GM12891 (cell line): ENCODE results near the gene CACNG8.
"Not testable (repeated sequence)": the region's sequence is repeated elsewhere in the genome, so short reads cannot be mapped to it uniquely, and the experiment has no call there.

Experiments
- POLR2A ChIP-seq: IDR thresholded peaks from 2 replicates; pipeline ENCODE4 v1.6.1; 2011; ENCODE audit warnings: low read depth, low read length, control low read depth
- POLR2AphosphoS5 ChIP-seq: IDR thresholded peaks from 2 replicates; pipeline ENCODE4 v1.6.1; 2011; ENCODE audit warnings: low read depth, low read length, control low read depth
- TAF1 ChIP-seq: IDR thresholded peaks from 2 replicates; pipeline ENCODE4 v1.6.1; 2011; ENCODE audit warnings: low read depth, low read length, control low read depth

DNA sequence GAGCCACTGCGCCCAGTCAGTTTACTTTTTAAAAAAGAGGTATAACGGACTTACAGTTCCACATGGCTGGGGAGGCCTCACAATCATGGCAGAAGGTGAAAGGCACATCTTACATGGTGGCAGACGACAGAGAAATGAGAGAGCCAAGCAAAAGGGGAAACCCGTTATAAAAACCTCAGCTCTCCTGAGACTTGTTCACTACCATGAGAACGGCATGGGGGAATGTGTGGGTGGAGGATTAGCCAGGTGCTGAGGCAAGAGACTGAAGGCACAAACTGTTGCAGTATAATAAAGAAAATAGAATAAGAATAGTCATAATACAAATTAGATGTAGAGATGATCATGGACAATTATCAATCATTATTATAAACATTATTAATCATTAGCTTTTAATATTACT is 73.8 kb downstream of the CACNG8 start:
- TF ChIP-seq POLR2A, TAF1, POLR2AphosphoS5: not testable (repeated sequence)
